SK-N-DZ (cell line): Measurements from ENCODE around the gene LRP3.
"Not testable (repeated sequence)": the region's sequence is repeated elsewhere in the genome, so short reads cannot be mapped to it uniquely, and the experiment has no call there.

Source experiments
- DNase-seq: peaks from one replicate; pipeline ENCODE4 v3.0.0-alpha.2; 2015; ENCODE audit warnings: low spot score

Gene LRP3

GRCh38 chr19:33176670-33177416 is 17.3 kb upstream of the LRP3 start:
- DNase-seq, result peak; percentile 99

DNA sequence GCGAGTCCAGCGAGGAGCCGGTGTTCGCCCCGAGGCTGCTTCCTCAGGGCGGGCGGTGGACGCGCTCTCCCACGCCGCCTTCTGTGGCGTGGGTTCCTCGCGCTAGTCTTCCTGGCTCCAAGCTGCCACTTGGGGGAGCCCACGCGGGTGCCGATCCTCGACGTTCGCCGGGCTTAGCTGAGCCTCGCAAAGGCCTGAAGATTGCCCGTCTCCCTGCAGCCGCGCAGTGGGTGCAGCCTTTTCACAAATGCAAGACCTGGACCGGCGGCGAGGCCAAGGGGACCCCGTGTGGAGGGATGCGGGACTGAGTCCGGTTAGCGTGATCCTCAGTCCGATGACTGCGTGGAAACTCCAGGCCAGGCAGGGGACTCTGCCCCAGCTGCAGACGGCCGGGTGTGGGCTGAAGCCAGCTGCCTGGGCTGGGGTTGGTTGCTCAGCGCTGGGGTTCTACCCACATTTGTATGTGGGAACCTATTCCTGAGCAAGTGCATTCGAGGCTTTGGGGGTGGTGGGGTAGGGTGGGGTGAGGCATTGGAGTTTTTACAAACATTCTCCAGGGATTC is 16.6 kb upstream of the LRP3 start:
- peak; percentile 81 for DNase-seq

DNA sequence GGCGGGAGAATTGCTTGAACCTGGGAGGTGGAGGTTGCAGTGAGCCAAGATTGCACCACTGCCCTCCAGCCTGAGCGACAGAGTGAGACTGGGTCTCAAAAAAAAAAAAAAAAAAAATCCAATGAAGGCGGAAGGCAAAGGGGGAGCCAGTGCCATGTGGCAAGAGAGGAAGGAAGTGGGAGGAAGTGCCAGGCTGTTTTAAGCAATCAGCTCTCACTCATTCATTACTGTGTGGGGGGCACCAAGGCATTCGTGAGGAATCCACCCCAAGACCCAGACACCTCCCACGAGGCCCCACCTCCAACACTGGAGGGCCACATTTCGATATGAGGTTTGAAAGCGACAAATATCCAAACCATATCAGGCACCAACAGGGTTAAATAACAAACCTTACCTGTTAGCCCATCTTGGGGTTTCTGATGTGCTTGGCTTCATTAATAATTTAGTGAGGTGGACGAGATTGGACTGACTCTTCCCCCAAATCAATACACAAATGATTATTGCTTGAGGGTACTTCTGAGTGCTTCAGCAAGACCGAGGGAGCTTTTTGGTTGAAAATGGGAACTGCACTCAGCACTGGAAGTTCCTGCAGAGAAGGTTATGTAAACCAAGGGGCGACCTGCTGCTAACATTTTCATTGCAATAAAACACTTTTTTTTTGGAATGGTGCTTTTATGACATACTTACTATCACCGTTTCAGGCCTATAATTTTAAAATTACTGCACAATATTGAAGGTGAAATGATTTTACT is 7.5 kb upstream of the LRP3 start:
- no peak for DNase-seq

DNA sequence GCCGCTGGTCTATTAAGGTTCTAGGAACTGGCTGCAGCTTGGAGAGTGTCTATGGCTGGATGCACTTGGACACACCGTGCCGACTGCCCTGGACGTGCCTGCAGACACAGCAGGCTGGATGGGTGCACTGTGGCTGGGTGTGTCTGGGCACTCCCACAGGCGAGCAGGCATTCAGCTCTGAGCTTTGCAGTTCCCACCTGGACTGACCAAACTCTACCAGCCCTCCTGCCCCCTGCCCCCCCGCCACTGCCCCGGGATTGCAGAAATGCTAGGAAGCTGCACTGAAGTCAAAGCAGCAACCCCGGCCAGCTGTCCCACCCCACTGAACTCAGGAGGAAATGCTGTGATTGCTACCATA is 7.0 kb upstream of the LRP3 start:
- DNase-seq, result no peak

- DNase-seq, result no peak
These were observed 4.7 kb upstream of the LRP3 start for GRCh38 chr19:33189453-33189852.

GRCh38 chr19:33191092-33191491 is 3.0 kb upstream of the LRP3 start:
- DNase-seq, result not testable (repeated sequence)

DNA sequence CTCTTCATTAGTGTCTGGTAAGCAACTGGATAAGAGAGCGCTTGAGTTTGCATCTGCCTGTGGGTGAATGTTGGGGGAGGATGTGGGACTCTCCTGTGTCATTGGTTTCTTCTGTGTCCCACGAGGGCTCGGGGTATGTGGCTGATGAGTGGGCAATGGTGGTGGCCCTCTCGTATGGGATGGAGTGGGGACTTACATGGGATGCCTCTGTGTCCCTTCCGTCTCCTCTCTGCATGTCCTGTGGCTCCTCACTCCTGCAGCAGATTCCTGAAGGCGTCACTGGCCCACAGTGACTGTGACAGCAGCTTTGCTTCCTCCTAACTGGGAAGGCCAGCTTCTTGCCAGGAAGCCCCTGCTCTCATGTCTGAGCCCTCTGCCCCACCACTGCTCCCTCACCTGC is 2.6 kb upstream of the LRP3 start:
- DNase-seq, result no peak

DNA sequence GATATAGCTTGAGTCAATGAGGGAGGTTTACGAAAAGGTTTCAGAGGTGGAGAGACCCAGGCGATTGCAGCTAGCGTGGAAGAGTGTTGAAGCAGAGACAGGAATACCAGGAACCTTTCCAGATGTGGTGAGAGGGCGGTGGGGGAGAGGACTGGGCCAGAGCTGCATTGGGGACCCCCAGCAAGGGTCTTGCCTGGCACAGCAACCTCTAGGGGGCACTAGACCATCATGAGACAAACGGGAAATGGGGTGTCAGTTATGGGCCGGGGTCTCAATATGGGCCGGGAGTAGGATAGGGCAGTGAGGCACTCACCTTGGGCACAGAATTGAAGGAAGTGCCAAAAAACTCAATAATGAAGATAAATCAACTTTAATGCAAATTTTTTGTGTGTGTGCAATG is 2.1 kb upstream of the LRP3 start:
- no peak for DNase-seq

- no peak for DNase-seq
These were observed 763 bp upstream of the LRP3 start for GRCh38 chr19:33193269-33193864.

DNA sequence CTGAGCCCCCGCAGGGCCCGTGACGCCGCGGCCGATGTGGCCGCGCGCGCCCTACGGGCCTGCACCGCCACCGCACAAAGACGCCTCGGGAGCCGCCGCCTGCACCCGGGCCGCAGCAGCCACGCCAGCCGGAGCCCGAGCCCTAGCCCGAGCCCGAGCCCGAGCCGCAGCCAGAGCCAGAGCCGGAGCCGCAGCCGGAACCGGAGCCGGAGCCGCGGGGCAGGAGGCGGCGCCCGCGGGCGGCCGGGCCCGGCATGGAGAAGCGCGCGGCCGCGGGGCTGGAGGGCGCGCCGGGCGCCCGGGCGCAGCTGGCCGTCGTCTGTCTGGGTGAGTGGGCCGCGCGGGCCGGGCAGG is 379 bp downstream of the LRP3 start:
- no peak for DNase-seq

DNA sequence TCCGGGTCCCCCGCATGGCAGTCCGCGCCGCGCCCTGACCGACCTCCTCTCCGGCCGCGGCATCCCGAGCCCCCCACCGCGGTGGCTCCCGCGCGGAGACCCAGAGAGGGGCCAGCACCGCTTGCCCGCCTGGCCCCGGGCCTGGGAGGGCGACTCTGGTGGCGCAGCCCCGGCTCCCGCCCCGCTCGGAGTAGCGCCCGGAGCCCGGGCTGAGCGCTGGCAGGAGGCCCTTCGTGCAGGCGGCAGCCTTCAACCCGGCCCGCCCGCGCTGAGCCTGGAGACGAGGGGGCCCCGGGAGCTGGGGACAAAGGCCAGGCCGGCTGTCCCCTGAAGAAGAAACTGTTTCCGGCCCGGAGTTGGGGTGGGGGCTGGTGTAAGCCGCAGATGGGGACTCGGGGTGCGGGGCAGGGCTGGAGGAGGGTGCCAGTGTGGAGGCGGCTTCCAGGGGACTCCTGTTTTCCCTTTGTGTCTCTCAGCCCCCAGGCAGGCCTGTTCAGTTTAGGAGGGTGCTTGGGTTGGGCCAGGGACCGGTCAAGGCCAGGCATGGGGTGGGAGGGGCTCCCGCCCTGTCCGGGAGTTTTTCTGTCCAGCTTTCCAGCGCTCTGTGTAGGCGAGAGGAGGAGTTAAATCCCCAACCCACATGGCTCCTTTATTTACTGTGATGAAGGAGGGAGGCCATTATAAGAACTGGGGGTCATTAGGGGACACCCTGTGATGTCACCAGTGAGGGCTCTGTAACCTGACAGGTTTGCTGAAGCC is 935 bp downstream of the LRP3 start:
- no peak for DNase-seq

DNA sequence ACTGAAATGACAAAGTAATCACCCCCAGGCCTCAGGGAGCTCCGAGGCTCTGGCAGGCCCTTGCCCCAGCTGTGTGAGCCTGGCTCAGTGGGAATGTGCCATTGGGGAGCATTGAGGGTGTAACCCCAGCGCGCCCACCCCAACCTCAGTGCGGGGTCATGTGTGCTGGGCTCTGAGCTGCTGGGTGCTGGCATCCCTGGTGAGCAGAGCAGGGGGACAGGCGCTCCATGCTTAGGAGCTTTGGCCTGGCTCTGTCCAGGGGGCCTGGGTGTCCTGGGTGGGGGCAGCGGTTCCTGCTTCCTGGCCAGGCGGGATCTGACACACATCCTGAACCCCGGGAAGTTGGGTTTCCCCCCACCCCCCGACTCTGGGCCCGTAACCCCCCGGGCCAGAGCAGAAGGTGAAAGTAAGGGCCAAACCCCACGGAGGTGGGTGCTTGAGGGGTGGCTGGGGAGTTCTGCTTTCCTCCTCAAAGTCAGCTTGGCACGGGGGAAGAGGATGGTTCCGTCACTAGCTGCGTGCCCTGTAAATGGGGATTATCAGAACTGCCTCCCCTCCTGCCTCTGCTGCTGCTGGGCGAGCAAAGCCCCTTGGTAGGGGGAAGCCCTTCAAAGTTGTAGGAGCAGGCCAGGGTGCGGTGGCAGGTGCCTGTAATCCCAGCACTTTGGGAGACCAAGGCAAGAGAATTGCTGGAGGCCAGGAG is 1.7 kb downstream of the LRP3 start:
- DNase-seq, result no peak

DNA sequence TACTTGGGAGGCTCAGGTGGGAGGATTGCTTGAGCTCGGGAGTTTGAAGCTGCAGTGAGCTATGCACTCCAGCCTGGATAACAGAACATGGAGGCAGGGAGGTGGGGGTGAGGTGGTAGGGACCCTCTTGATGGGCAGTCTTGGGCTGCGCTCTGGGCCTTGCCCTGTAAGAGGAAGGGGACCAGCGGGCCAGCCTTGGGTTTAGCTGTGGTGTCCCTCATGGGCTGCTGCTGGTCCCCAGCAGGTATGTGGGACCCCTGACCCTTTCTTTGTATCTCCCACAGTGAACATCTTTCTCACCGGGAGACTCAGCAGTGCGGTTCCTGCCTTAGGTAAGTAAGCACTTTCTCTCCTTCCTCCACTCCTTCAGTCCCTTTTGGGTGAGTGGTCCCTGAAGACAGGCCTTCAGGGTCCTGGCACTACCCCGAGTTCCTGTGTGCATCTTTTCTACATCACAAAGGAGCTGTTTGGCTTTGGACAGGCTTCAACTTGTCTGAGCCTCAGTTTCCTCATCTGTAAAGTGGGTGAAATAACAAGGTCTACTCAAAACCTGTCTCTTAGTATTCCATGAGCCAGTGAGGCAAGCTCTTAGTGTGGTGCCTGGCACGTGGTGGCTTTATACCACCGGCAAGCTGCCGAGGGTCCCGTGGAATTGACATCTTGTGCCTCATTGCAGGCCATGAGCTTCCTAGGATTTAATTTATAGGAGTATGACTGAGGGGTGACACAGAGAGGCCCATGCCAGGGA is 2.5 kb downstream of the LRP3 start:
- DNase-seq, result no peak

DNA sequence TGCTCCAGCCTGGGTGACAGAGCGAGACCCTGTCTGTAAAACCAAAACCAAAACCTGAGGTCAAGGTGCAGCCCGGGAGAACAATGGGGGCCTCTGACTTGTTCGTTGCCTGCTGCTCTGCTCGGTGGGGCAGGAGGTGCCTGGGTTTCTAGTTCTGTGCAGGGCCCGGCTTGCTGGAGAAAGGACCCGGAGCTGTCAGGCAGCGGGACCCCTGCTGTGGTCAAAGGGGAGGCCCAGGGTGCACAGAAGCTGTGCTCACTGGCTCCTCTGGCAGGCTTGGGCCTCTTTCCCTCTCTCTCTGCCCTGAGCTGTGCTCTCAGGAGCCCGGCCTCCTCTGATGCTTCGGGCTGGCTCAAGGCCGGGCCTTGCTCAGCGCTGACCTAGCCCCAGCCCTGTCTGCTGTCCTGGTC is 3.5 kb downstream of the LRP3 start:
- DNase-seq, result no peak

- no peak for DNase-seq
These were observed 4.0 kb downstream of the LRP3 start for GRCh38 chr19:33198169-33198568.

- no peak for DNase-seq
These were observed 5.5 kb downstream of the LRP3 start for GRCh38 chr19:33199441-33200265.

DNA sequence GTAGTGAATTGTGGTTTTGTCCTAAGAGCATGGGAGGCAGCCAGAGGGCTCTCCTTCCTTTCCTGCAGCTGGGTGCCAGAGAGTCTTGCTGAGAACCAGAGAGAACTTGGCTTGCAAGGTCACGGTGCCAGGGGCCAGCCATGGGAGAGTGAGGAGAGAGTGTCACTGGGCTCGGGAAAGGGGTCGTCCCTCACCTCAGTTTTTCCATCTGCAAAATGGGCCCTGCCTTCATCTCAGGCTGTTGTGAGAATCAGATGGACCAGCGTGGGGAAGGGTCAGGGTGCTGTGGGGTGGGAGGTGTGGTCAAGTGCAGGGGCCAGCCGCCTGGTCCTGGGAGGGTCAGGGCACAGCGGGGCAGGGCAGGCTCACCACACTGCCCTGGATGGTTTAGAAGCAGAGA is 7.3 kb downstream of the LRP3 start:
- DNase-seq, result no peak

DNA sequence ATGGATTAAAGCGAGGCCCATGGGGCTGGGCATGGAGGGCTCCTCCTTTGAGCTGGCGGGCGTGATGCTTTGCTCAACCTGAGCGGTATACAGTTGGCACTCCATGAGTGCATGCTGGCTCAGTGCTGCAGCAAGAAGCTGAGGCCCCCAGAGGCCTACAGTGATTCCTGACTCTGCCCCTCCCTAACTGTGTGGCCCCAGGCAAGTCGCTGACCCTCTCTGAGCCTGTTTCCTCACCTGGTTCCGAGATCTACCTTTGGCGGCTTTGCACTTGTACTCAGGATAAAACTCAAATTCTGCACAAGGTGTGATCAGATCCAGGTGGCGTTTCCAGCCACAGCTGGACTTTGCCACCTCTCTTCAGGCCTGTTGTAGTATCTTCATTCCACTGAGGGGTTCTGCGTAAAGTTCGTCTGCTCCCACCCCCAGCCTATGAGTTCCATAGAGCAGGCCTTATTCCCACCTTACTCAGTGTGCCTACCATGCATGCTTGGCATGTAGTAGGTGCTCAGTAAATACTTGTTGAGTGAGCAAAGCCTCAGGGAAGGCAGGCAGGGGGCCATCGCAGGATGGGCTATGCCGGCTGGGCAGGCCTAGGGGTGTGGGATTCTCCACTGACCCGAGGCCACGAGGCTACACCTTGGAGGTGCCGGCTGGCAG is 7.9 kb downstream of the LRP3 start:
- DNase-seq, result no peak
